Right atrium auricular region (tissue), 2 donors: Measurements from ENCODE around the gene LRMDA. TPM values are rescaled to one million over a fixed set of nuclear protein-coding genes. Genes with fewer than 3 reads are reported as not detected.
"Not testable (repeated sequence)": the region's sequence is repeated elsewhere in the genome, so short reads cannot be mapped to it uniquely, and the experiment has no call there.

ENCODE experiments used
- DNase-seq: peaks from one replicate; pipeline ENCODE4 v3.0.0-alpha.2; 2019; ENCODE audit warnings: low spot score
- H3K27ac ChIP-seq, 2 donors: fragments of 200-600 bp; sonication (generic); 1 replicate in 1 of 2; 2 replicates in 1 of 2; pipeline ENCODE4 v1.5.1; 2016 to 2019
- H3K27me3 ChIP-seq, 2 donors: fragments of 200-600 bp; sonication (generic); one replicate each; pipeline versions ENCODE4 v1.5.1 to v1.6.0; 2017 to 2019
- H3K36me3 ChIP-seq: fragments of 200-600 bp; sonication (generic); one replicate; pipeline ENCODE4 v1.5.1; 2016
- H3K4me1 ChIP-seq, 2 donors: fragments of 200-600 bp; sonication (generic); one replicate each; pipeline versions ENCODE4 v1.5.1 to v1.6.0; 2017 to 2019
- H3K4me3 ChIP-seq, 2 donors: fragments of 200-600 bp; sonication (generic); 1 replicate in 1 of 2; 2 replicates in 1 of 2; pipeline ENCODE4 v1.5.1; 2017 to 2019; ENCODE audit warnings: mild to moderate bottlenecking in 1 of 2, moderate library complexity in 1 of 2
- H3K9me3 ChIP-seq, 2 donors: fragments of 200-600 bp; sonication (generic); one replicate each; pipeline ENCODE4 v1.5.1; 2019
- CTCF ChIP-seq, 2 donors: fragments of 200-600 bp; sonication (generic); IDR thresholded peaks; one replicate each; pipeline ENCODE4 v1.5.1; 2019; ENCODE audit warnings: antibody characterized with exemption in 2 of 2
- microRNA counts, 2 donors: library from miRNA; unstranded; fragments of <30 nt; microRNA quantifications; one replicate each; lab custom pipeline; 2016 to 2017
- microRNA-seq, 2 donors: library from miRNA; unstranded; fragments of <30 nt; microRNA quantifications; one replicate each; pipeline ENCODE4, GENCODE V29; 2016 to 2017; ENCODE audit warnings: borderline number of aligned reads in 2 of 2, borderline replicate concordance in 1 of 2
- total RNA-seq, 2 donors: library from RNA; depleted of rRNA; stranded (reverse); fragments of >200 nt; gene quantifications; one replicate each; pipeline ENCODE4 v1.1.0, GENCODE V29; 2016

LRMDA gene
- total RNA-seq, 2 donors from 2014 or later: 6.1 to 19.1 TPM

- Histone ChIP-seq H3K27ac (peak overlapping the region in 1 of 2 donors; percentile 50), H3K36me3 (no peaks in the 10 kb centered on the region), H3K27me3 (no peaks in the 10 kb centered on the region), H3K9me3 (no peaks in the 10 kb centered on the region), H3K4me1 (no peaks in the 10 kb centered on the region), H3K4me3 (no peak overlapping the region)
- no peak for TF ChIP-seq CTCF (IDR thresholded peaks at IDR 0.05)
- DNase-seq: no peak
These were observed 1152.3 kb downstream of the LRMDA start for GRCh38 chr10:76583711-76584161.

GRCh38 chr10:76584466-76584865 lies 1153.0 kb downstream of the LRMDA start:
- H3K4me1 ChIP-seq, H3K9me3 ChIP-seq, H3K36me3 ChIP-seq, H3K27me3 ChIP-seq, DNase-seq, H3K4me3 ChIP-seq: not testable (repeated sequence)
- peak overlapping the region in 1 of 2 donors; percentile 50 for H3K27ac ChIP-seq

MicroRNAs within 50 kb of the gene (microRNA counts, 767-probe panel; counts per million panel counts)
- 0 to 1,279 counts per million in 2 donors for microRNA hsa-miR-606 (lab: Ali Mortazavi, UCI)

Small RNAs within 50 kb of the gene (microRNA-seq; reads per million reads assigned to microRNA genes)
- 0 reads per million in 2 donors for gene MIR606

Other genes with a start within 250 kb of the LRMDA start
- gene VDAC2, start 220.8 kb upstream of the LRMDA start, total RNA-seq: 100 to 1,000 TPM; 278 to 454 TPM
- 10 to 100 TPM; 44.1 to 52.4 TPM for gene COMTD1, start 195.7 kb upstream of the LRMDA start, total RNA-seq
- 1 to 10 TPM; 8.9 to 9.8 TPM for gene ZNF503, start 29.9 kb upstream of the LRMDA start, total RNA-seq